ENCODE data around the gene C11orf42. TPM values are rescaled to one million over a fixed set of nuclear protein-coding genes. Genes with fewer than 3 reads are reported as not detected.

C11orf42 gene
- not detected in 2 replicates for total RNA-seq (2021)
- Bru-seq, nascent RNA: not detected
- BruChase-seq, experiment 1, labeled RNA remaining after a 2-hour chase: not detected
- not detected for BruChase-seq, experiment 2, labeled RNA remaining after a 6-hour chase
- long read RNA-seq, partial matches to known transcripts: 0 of 6 reads
- long read RNA-seq, other reads (novel, unspliced or antisense): 6 of 6 reads

DNA sequence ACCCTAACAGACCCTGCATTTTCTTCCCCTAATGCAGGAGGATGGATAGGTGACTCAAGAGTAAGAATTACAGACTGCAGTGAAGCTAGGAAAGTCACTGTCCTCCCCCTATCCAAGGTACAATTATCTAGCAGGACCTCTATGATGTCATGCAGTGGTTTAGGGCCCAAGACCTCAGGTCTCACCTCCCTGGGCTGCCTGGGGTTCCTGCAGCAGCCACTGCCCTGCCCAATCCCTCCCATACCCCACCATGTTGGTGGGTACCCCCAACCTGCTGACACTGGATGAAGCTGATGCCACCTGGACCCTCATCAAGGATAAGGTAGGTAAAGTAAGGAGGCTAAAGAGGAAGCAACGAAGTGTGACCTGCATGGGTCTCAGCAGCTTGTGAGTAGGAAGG lies at the start of gene C11orf42:
Gene C11orf42 (plus strand): TSS at position 192 of the 400 bp plus-strand sequence. CDS start 59 bp downstream, at position 251.
- DNase-seq (ENCODE audit: low spot score): no peak
- intact Hi-C loops (cut with micrococcal nuclease; ENCODE audit: unreplicated experiment): no loop called here
- no peaks in the 10 kb centered on the region for H3K9me3 ChIP-seq (ENCODE audit: low read depth, low read length, poor library complexity, severe bottlenecking)
- no peak within 1 kb of the TSS for H3K27ac ChIP-seq (ENCODE audit: low read depth, low read length, poor library complexity, severe bottlenecking)
- peaks cover 7% of the 10 kb centered on the region for H3K4me1 ChIP-seq (ENCODE audit: insufficient read depth, low read length, poor library complexity, severe bottlenecking)
- TF ChIP-seq EZH2 (IDR thresholded peaks at IDR 0.05; ENCODE audit: borderline replicate concordance, low read depth, low read length, poor library complexity, severe bottlenecking): no peak
- TF ChIP-seq CTCF (conservative IDR thresholded peaks at IDR 0.05; ENCODE audit: low read depth, low read length): no peak
- H3K27me3 ChIP-seq (replicated peaks; ENCODE audit: insufficient read depth, low read depth, low read length, poor library complexity): no peaks in the 10 kb centered on the region
- BruUV-seq (replicated peaks): no TSS peak
- CTCF ChIA-PET: no interaction called here
- H3K36me3 ChIP-seq (ENCODE audit: insufficient read depth, low read length, poor library complexity, severe bottlenecking): peaks cover 3% of the 10 kb centered on the region
- H3K4me3 ChIP-seq (ENCODE audit: low read depth, low read length, poor library complexity, severe bottlenecking): no peak within 1 kb of the TSS
- POLR2A ChIA-PET (ENCODE audit: low non-redundant PET): no interaction called here

DNA sequence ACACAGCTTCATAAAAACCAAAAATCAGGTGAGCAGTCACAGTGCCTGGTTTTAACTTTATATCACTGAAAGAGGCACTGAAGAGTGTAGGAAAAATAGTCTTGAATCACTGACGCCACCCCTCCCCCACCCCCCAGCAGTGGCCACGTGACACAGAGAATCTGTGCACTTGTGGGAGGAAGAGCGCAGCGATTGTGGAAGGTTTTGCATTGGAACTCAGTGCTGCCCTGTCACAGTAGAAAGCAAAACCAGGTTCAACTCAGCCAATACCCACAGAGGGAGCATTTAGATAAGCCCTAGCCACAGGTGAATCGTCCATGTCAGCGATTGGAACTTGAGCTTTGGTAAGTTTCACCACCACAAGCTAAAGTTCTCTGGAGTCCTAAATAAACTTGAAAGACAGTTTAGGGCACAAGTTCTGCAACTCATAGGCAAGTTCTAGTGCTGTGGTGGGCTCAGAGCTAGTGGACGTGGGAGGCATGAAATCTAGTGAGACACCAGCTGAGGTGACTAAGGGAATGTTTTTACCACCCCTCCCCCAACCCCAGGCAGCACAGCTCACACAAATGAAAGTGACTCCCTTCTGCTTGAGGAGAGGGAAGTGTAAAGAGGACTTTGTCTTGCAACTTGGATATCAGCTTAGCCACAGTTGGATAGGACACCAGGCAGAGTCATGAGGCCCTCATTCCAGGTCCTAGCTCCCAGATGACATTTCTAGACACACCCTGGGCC lies 48.6 kb upstream of the C11orf42 start:
- Histone ChIP-seq H3K27me3 (replicated peaks; ENCODE audit: insufficient read depth, low read depth, low read length, poor library complexity) (no peaks in the 10 kb centered on the region), H3K4me1 (ENCODE audit: insufficient read depth, low read length, poor library complexity, severe bottlenecking) (no peaks in the 10 kb centered on the region), H3K36me3 (ENCODE audit: insufficient read depth, low read length, poor library complexity, severe bottlenecking) (no peaks in the 10 kb centered on the region), H3K9me3 (ENCODE audit: low read depth, low read length, poor library complexity, severe bottlenecking) (no peaks in the 10 kb centered on the region), H3K27ac (ENCODE audit: low read depth, low read length, poor library complexity, severe bottlenecking) (no peak overlapping the region), H3K4me3 (ENCODE audit: low read depth, low read length, poor library complexity, severe bottlenecking) (no peak overlapping the region)
- BruUV-seq (replicated peaks): no TSS peak
- intact Hi-C loops (cut with micrococcal nuclease; ENCODE audit: unreplicated experiment): no loop called here
- ChIA-PET POLR2A (ENCODE audit: low non-redundant PET) (no interaction called here), CTCF (no interaction called here)
- TF ChIP-seq EZH2 (IDR thresholded peaks at IDR 0.05; ENCODE audit: borderline replicate concordance, low read depth, low read length, poor library complexity, severe bottlenecking) (no peak), CTCF (conservative IDR thresholded peaks at IDR 0.05; ENCODE audit: low read depth, low read length) (no peak)
- peak; percentile 6 for DNase-seq (ENCODE audit: low spot score)

GRCh38 chr11:6170226-6170625 lies 35.1 kb upstream of the C11orf42 start, which contains the start of gene OR52B2:
Gene OR52B2, minus strand, starts transcription at chr11:6170326. Its CDS starts 0 bp downstream, at chr11:6170326.
- POLR2A ChIA-PET (ENCODE audit: low non-redundant PET): no interaction called here
- CTCF ChIA-PET: no interaction called here
- no peak for TF ChIP-seq EZH2 (IDR thresholded peaks at IDR 0.05; ENCODE audit: borderline replicate concordance, low read depth, low read length, poor library complexity, severe bottlenecking)
- no peak for TF ChIP-seq CTCF (conservative IDR thresholded peaks at IDR 0.05; ENCODE audit: low read depth, low read length)
- Histone ChIP-seq H3K36me3 (ENCODE audit: insufficient read depth, low read length, poor library complexity, severe bottlenecking) (no peaks in the 10 kb centered on the region), H3K27me3 (replicated peaks; ENCODE audit: insufficient read depth, low read depth, low read length, poor library complexity) (peaks cover 6% of the 10 kb centered on the region), H3K9me3 (ENCODE audit: low read depth, low read length, poor library complexity, severe bottlenecking) (no peaks in the 10 kb centered on the region), H3K4me3 (ENCODE audit: low read depth, low read length, poor library complexity, severe bottlenecking) (no peak within 1 kb of the TSS), H3K4me1 (ENCODE audit: insufficient read depth, low read length, poor library complexity, severe bottlenecking) (no peaks in the 10 kb centered on the region), H3K27ac (ENCODE audit: low read depth, low read length, poor library complexity, severe bottlenecking) (no peak within 1 kb of the TSS)
- intact Hi-C loops (cut with micrococcal nuclease; ENCODE audit: unreplicated experiment): no loop called here
- no peak for DNase-seq (ENCODE audit: low spot score)
- no TSS peak for BruUV-seq (replicated peaks)
